Prostate gland (tissue), 2 donors: ENCODE data around the gene FGF3. TPM values are rescaled to one million over a fixed set of nuclear protein-coding genes. Genes with fewer than 3 reads are reported as not detected.

Experiments
- DNase-seq: peaks from one replicate; pipeline ENCODE4 v3.0.0-alpha.2; 2019; ENCODE audit warnings: low spot score
- H3K27ac ChIP-seq, 2 donors: fragments of 200-600 bp; sonication (generic); 2 replicates each; pipeline ENCODE4 v1.5.1; 2017 to 2019
- H3K27me3 ChIP-seq: fragments of 200-600 bp; sonication (generic); replicated peaks from 2 replicates; pipeline ENCODE4 v1.5.1; 2019; ENCODE audit not compliant: insufficient read depth
- H3K36me3 ChIP-seq, 2 donors: fragments of 200-600 bp; sonication (generic); 1 replicate in 1 of 2; 2 replicates in 1 of 2; pipeline versions ENCODE4 v1.5.1 to v1.8.1; 2017 to 2019
- H3K4me1 ChIP-seq: fragments of 200-600 bp; sonication (generic); replicated peaks from 2 replicates; pipeline ENCODE4 v1.5.1; 2019
- H3K4me3 ChIP-seq, 2 donors: fragments of 200-600 bp; sonication (generic); 2 replicates each; pipeline ENCODE4 v1.5.1; 2017 to 2019
- H3K9me3 ChIP-seq: fragments of 200-600 bp; sonication (generic); 2 replicates; pipeline ENCODE4 v1.5.1; 2017
- CTCF ChIP-seq, 4 experiments: fragments of 200-600 bp in 2 of 4; fragments of 450-650 bp in 2 of 4; sonication (generic) in 2 of 4; IDR thresholded peaks; 1 replicate in 3 of 4; 2 replicates in 1 of 4; pipeline ENCODE4 v1.5.1; 2016 to 2019; ENCODE audit warnings: antibody characterized with exemption in 4 of 4, mild to moderate bottlenecking in 2 of 4, moderate library complexity in 2 of 4
- POLR2A ChIP-seq: fragments of 450-650 bp; IDR thresholded peaks from one replicate; pipeline ENCODE4 v1.6.1; 2016; ENCODE audit warnings: antibody characterized with exemption, mild to moderate bottlenecking
- POLR2AphosphoS5 ChIP-seq: sonication (generic); formaldehyde crosslinking; IDR thresholded peaks from one replicate; pipeline ENCODE4 v1.6.1; 2017; ENCODE audit warnings: antibody characterized with exemption
- WGBS: methylation state at CpG from one replicate; pipeline ENCODE4 v1.1.5; 2018; 5-methylcytosine and 5-hydroxymethylcytosine counted together
- intact Hi-C: fragments of 100-400 bp; cut with DNase I; formaldehyde crosslinking; loops from one replicate; pipeline ENCODE4 v1.14.2; 2022
- total RNA-seq, 2 donors: library from RNA; depleted of rRNA; stranded (reverse); fragments of >200 nt; gene quantifications; one replicate each; pipeline ENCODE4 v1.1.0, GENCODE V29; 2016

Gene FGF3
- total RNA-seq, 2 donors from 2014 or later = not detected

DNA sequence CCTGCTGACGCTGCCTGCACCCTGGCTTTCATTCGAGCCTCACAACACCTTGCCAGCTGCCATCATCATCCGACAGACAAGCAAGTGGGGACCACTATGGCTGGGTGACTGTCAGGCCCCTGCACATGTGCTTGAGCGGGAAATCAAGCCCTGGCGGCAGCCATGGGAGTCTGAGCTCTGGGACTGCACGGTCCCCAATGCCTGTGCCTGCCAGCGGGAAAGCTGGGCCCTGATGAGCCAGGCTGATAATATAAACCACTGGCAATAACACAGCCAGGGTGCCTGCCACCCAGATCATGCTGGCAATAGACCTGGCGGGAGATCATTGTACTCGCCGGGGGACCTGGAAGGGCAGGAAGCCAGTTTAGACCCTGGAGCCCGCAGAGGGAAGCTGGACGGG, 2.5 kb downstream of the FGF3 start:
- intact Hi-C loops = no loop called here
- Histone ChIP-seq H3K4me1 (no peaks in the 10 kb centered on the region), H3K27me3 (peaks cover 42% of the 10 kb centered on the region), H3K4me3 (no peak overlapping the region), H3K36me3 (no peaks in the 10 kb centered on the region), H3K9me3 (no peaks in the 10 kb centered on the region), H3K27ac (no peak overlapping the region)
- no peak for TF ChIP-seq POLR2AphosphoS5
- TF ChIP-seq POLR2A = no peak
- no peak for TF ChIP-seq CTCF (IDR thresholded peaks at IDR 0.05)
- no peak for DNase-seq
- 31% methylated on average over 12 of the region's 12 CpGs for WGBS

DNA sequence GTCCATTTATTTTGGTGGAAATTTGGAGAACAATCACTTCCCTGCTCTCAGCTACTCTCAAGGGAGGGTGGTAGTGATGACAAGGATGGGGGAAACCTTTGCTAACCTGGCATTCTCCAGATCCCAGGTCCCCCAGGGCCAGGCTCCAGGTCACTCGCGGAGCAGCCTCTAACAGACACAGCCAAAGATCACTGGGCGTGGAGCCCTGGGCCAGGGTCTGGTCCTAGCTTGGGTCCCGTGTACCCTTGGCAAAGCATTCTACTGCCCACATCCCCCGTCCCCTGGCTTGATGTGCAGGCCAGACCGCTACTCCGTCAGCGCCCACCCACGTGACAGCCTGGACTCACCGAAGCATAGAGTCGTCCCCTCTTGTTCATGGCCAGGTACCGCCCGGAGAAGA, 3.2 kb downstream of the FGF3 start:
- TF ChIP-seq CTCF (IDR thresholded peaks at IDR 0.05) (no peak), POLR2AphosphoS5 (no peak), POLR2A (no peak)
- no peak overlapping the region for H3K27ac ChIP-seq
- peaks cover 39% of the 10 kb centered on the region for H3K27me3 ChIP-seq
- no peaks in the 10 kb centered on the region for H3K4me1 ChIP-seq
- DNase-seq = no peak
- intact Hi-C loops = no loop called here
- H3K9me3 ChIP-seq = no peaks in the 10 kb centered on the region
- no peak overlapping the region for H3K4me3 ChIP-seq
- WGBS = 87% methylated on average over 13 of the region's 13 CpGs
- no peaks in the 10 kb centered on the region for H3K36me3 ChIP-seq

- H3K27ac ChIP-seq = no peak overlapping the region
- DNase-seq = no peak
- H3K36me3 ChIP-seq = no peaks in the 10 kb centered on the region
- H3K4me1 ChIP-seq = no peaks in the 10 kb centered on the region
- H3K9me3 ChIP-seq = no peaks in the 10 kb centered on the region
- TF ChIP-seq CTCF (IDR thresholded peaks at IDR 0.05) = no peak
- no peak for TF ChIP-seq POLR2A
- TF ChIP-seq POLR2AphosphoS5 = no peak
- intact Hi-C loops = no loop called here
- H3K27me3 ChIP-seq = peaks cover 39% of the 10 kb centered on the region
- no peak overlapping the region for H3K4me3 ChIP-seq
Measured at GRCh38 chr11:69814902-69815301, 4.3 kb downstream of the FGF3 start.

- TF ChIP-seq POLR2A (no peak), POLR2AphosphoS5 (no peak)
- H3K9me3 ChIP-seq = no peaks in the 10 kb centered on the region
- 86% methylated on average over 7 of the region's 7 CpGs for WGBS
- DNase-seq = no peak
- no peak overlapping the region for H3K4me3 ChIP-seq
- no peaks in the 10 kb centered on the region for H3K4me1 ChIP-seq
- no peaks in the 10 kb centered on the region for H3K36me3 ChIP-seq
- intact Hi-C loops = no loop called here
- H3K27me3 ChIP-seq = peaks cover 37% of the 10 kb centered on the region
- H3K27ac ChIP-seq = no peak overlapping the region
Measured at GRCh38 chr11:69814411-69814810, 4.8 kb downstream of the FGF3 start.

GRCh38 chr11:69813839-69814238, 5.4 kb downstream of the FGF3 start:
- no peak overlapping the region for H3K4me3 ChIP-seq
- H3K27me3 ChIP-seq = peaks cover 31% of the 10 kb centered on the region
- no peak overlapping the region for H3K27ac ChIP-seq
- no peaks in the 10 kb centered on the region for H3K9me3 ChIP-seq
- TF ChIP-seq POLR2AphosphoS5 (no peak), POLR2A (no peak), CTCF (IDR thresholded peaks at IDR 0.05) (no peak)
- DNase-seq = no peak
- H3K36me3 ChIP-seq = no peaks in the 10 kb centered on the region
- intact Hi-C loops = no loop called here
- WGBS = 89% methylated on average over 2 of the region's 2 CpGs
- no peaks in the 10 kb centered on the region for H3K4me1 ChIP-seq

DNA sequence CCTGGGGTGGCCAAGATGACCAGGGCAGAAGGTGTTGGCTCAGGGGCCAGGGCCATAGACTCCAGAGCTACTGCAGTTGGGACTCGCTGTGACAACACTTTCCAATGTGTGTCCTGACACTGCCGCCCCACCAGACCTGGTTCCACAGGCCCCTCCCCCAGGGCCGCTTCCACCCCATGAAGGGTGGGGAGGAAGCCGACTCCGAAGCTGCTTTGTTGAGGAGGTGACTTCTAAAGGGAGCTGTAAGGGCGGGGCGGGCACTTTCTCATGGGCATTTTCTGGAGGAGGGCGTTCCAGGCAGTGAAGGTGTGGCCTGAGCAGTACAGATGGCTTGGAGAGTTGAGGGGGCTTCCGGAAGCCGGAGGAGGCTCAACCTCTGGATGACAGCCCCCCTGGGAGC, 6.3 kb downstream of the FGF3 start:
- Histone ChIP-seq H3K27me3 (peaks cover 22% of the 10 kb centered on the region), H3K27ac (no peak overlapping the region), H3K4me1 (no peaks in the 10 kb centered on the region), H3K4me3 (no peak overlapping the region), H3K9me3 (no peaks in the 10 kb centered on the region), H3K36me3 (no peaks in the 10 kb centered on the region)
- TF ChIP-seq POLR2AphosphoS5 (no peak), POLR2A (no peak), CTCF (IDR thresholded peaks at IDR 0.05) (no peak)
- 71% methylated on average over 10 of the region's 10 CpGs for WGBS
- no peak for DNase-seq
- intact Hi-C loops = no loop called here
